ENCODE data around the gene ANTXR1.

The ANTXR1 gene

GRCh38 chr2:69075486-69075885 is 62.5 kb downstream of the ANTXR1 start:
- no peak for DNase-seq

- no peak for DNase-seq
Observed at GRCh38 chr2:69076601-69077000, 63.6 kb downstream of the ANTXR1 start.

DNA sequence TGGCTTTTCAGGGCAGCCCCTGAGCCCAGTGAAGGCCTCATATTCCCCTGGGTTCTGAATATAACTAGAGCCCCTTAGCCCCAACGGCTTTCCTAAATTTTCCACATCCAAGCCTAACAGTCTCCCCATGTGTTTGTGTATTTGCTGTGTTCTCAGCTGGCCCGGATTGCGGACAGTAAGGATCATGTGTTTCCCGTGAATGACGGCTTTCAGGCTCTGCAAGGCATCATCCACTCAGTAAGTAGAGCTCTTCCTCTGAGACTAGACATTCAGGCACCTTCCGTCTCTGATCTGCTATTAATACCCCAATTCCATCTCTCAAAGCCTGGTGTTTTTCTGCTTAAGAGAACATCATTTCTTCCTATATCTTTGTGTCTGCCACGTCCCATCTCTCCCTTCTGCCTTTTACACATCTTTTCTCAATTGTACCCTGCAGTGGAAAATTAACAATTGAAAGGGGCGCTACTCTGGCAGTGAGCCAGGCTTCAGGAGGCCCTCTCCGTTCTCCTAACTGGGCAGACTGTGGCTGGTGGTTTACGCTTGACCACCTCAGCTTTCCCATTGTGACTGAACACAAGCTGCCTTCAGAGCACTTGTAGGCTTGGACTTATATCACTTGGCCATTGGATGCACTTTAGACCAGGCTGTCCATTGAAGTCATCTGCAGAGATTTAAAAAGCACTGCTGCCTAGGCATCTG is 64.4 kb downstream of the ANTXR1 start:
- DNase-seq = no peak

GRCh38 chr2:69080071-69080470 is 67.1 kb downstream of the ANTXR1 start:
- no peak for DNase-seq

GRCh38 chr2:69081001-69081580 is 68.1 kb downstream of the ANTXR1 start:
- DNase-seq = no peak

DNA sequence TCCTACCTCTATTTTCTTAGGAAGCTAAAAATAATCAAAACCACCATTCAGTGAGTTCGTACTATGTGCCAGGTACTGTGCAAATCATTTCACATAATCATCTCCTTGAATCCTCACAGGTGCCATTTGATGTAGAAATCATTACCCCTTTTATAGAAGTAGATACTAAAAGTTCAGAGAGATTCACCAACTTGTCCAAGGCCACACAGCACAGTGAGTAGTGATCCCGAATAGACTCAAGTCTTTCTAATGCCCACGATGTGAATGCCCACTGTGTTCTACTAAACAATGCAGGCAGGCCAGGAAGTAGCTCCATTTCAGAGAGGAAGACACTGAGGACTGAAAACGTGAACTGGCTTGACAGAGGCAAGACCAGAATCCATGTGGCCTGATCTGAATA is 68.8 kb downstream of the ANTXR1 start:
- DNase-seq = no peak

DNA sequence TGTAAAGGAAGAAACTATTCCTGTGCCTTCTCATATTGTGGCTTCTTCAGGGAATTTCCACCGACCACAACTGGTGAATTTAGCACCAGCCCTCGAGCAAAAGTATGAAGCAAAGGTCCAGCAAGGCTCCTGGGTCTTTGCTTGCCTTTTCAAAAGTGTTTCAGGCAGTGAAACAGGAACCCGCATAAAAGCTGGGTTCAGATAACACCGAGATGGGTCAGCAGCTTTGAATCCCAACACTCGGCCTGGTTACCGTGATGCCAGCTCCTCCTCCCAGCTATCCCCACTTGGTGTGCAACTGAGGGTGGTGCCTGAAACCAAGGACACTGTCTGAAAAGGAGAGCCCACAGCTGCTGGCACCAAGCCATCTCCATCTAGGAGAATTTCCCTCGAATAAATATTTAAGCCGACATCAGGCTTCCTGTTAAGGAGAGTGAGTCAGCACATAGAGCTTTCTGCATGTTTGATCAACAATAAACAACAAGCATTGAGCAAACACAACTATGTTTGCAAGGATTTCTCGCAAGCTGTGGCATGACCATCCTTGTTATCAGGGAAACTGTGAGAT is 69.5 kb downstream of the ANTXR1 start:
- no peak for DNase-seq

GRCh38 chr2:69083235-69083748 is 70.3 kb downstream of the ANTXR1 start:
- no peak for DNase-seq

DNA sequence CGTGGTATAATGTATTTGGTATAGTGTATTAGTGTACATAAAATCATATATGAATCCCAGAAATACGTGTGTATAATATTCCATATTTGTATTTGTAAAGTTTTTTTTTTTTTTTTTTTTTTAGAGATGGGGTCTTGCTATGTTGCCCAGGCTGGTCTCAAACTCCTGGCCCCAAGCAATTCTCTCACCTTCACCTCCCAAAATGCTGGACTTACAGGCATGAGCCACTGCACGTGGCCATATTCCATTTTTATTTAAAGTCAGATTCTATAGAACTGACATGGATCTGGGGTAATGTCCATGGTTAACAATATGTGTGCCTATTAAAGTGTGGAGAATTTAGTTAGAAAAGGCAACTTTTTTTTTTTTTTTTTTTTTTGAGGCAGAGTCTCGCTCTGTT is 71.5 kb downstream of the ANTXR1 start:
- no peak for DNase-seq

GRCh38 chr2:69086466-69086865 is 73.5 kb downstream of the ANTXR1 start:
- DNase-seq = no peak

GRCh38 chr2:69087211-69087911 is 74.4 kb downstream of the ANTXR1 start:
- DNase-seq = no peak

- no peak for DNase-seq
Observed at GRCh38 chr2:69087912-69088240, 74.9 kb downstream of the ANTXR1 start.

DNA sequence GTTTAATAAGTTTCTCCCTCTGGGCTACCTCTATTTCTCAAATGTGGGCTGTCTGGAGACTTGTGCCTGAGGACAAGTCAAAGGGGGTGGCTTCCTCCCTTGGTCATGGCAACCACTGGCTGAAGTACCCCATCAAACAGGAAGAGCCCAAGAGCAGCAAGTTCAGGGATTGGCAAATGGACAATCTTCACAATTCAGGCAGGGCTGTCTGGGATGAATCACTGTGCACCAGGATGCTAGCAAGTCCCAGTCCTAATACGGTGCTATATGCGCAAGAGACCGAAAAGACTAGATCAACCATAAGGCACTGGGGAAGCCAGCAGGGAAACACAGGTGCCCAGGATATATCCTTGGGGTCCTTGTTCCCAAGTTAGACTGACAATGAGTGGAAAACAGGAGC is 75.5 kb downstream of the ANTXR1 start:
- no peak for DNase-seq

- DNase-seq = no peak
Observed at GRCh38 chr2:69089266-69089665, 76.3 kb downstream of the ANTXR1 start.

DNA sequence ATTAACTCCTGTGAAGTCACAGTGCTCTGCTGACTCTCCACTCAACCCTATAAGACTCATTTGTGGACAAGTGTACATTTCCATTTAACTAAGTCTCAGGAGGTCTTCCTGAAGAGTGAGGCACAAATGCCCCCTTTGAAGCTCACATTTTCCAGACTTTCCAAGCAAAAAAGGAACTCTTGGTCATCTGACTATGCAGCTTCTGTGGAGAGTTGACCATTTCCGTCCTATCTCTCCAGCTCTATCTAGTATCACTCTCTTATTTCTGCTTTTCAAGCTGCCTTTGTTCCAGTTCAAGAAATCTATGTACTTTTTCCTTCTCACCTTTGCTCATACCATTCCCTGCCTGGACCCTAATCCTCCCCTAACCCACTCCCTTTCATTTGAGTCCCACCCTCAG is 77.0 kb downstream of the ANTXR1 start:
- no peak for DNase-seq

DNA sequence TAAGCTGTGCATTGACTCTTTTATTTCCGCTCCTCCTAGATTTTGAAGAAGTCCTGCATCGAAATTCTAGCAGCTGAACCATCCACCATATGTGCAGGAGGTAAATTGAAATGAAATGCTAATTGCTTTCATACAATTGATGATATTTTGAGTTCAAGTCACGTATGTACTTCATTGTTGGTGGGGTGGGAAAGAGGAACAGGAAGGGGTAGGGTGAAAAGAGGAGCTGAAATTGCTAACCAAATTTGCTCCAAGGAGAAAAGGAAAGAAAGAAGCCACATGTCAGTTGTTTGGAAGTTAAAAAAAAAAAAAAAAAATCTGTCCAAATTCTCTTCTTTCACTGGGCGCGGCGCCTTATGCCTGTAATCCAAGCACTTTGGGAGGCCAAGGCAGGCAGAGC is 77.8 kb downstream of the ANTXR1 start:
- DNase-seq = no peak

DNA sequence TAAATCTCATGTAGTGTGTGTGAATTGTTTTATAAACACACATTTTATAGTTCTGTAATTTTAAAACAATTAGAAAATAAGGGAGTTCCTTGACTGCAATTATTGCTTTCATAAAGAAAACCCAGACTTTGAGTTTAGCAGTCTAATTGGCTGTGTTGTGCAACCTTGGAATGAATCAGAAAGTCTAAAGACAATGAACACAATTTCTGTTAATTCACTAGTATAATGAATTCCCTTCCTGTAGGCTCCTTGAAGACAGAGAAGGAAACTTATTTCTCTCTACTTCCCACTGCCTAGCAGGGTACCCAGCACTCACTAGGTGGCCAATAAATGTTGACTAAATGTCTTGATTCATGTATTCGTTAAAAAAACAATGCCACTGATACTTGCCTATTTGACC is 79.9 kb downstream of the ANTXR1 start:
- no peak for DNase-seq

DNA sequence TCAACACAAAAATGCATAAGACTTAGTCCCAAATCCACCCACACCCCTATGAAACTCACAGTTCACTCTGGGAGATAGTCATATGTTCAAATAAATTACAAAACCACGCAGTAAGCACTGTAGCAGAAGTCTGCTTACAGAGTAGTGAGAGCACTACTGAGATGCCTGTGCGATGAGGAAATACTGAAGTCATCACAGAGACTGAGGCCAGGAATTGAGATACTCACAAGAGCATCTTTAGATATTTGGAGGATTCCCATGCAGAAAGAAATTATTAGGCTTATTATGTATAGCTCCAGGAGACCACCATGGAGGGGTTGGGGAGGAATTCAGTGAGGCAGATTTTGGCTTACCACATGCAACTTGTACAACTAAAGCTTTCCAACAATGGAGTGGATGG is 82.3 kb downstream of the ANTXR1 start:
- no peak for DNase-seq

GRCh38 chr2:69096326-69097095 is 83.5 kb downstream of the ANTXR1 start:
- no peak for DNase-seq

DNA sequence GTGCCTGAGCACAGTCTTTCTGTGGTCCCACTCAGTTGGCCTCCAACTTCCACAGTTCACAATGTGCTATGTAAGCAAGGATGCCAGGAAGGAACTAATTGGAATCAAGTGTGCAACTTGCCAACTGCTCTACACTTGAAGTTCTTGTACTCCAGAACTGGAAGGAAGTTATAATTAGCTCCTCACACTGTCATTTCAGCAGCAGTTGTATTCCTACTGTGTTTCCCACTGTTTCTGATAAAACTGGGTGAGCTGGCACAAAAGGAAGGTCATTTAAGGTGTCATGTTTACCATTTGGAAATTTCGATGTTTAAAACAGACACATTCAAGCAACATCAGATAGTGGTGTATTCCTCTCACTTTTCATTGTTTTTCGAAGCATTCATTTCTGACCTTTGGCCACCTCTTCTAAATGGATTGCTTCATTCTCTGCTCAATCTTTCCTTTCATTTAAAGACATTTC is 84.2 kb downstream of the ANTXR1 start:
- DNase-seq = no peak

DNA sequence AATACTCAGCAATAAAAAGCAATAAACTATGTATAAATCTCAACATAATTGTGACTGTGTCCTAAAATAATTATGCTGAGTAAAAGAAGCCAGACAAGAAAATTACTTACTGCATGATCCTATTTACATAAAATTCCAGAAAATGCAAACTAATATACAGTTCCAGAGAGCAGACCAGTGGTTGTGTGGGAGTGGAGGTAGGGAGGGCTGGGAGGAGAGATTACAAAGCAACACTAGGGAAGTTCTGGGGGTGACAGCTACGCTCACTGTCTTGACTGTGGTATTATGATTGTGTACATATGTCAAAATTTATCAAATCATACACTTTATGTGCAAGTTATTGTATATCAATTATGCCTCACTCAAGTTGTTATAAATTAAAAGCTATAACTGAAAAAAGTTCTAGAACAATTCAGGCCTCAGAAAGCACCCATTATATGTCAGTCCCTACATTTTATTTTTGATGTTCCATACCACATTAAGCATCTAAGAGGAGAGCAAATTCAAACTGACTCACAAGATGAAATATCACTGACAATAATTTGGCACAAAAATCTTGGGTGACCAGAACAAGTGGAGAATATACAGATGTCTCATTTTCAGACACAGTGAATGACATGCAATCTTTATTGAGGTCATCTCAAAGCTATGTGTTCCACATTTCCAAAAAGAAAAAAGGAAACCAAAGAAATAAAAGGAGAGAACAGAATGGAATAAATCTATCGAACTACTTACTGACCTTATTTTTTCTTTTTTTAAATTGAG is 85.1 kb downstream of the ANTXR1 start:
- DNase-seq = no peak

DNA sequence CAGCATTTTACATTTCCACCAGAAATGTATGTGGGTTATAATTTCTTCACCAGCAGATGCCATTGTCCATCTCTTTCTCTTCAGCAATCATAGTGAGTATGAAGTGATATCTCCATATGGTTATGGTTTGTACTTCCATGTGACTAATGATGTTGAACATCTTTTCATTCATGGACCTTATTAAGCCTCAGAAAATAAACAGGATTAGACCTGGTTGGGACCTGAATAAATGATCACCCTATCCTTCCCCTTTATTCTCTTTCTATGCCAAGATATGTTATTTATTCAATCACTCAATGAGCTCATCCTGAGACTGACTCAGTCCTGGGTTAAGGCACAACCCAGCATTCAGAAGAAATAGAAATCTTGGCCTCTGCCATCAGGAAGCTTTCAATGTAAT is 86.6 kb downstream of the ANTXR1 start:
- DNase-seq = no peak
